B cell (primary cell): Measurements from ENCODE around the gene MOB3B. TPM values are rescaled to one million over a fixed set of nuclear protein-coding genes. Genes with fewer than 3 reads are reported as not detected.

ENCODE experiments used
- ATAC-seq: fragments of 200-7000 bp; cut with Tn5 transposase; one replicate; pipeline ENCODE4 v1.10.0; 2021; ENCODE audit warnings: low read depth, mild to moderate bottlenecking, moderate number of reproducible peaks, moderate library complexity
- CTCF ChIA-PET: fragments of 350-600 bp; sonication (Branson Sonifier 250); formaldehyde crosslinking; loops from one replicate; lab custom pipeline; 2021; ENCODE audit warnings: antibody characterized with exemption, inconsistent platforms; lab: Charles Lee
- POLR2A ChIA-PET: fragments of 350-600 bp; sonication (Branson Sonifier 250); formaldehyde crosslinking; loops from one replicate; lab custom pipeline; 2021; ENCODE audit warnings: antibody characterized with exemption; lab: Charles Lee
- DNase-seq: peaks from one replicate; pipeline ENCODE4 v3.0.0; 2013
- H2AFZ ChIP-seq: 2 replicates; pipeline ENCODE4 v1.6.1; 2012; ENCODE audit warnings: mild to moderate bottlenecking, low read depth, low read length; ENCODE audit not compliant: insufficient read depth, poor library complexity, severe bottlenecking
- H3K27ac ChIP-seq, 2 donors: 1 replicate in 1 of 2; 2 replicates in 1 of 2; pipeline ENCODE4 v1.5.1; 2012 to 2013; ENCODE audit warnings: low read length in 2 of 2, mild to moderate bottlenecking in 2 of 2, moderate library complexity in 1 of 2
- H3K27me3 ChIP-seq, 4 experiments: fragments of 200-600 bp in 1 of 4; sonication (generic) in 1 of 4; replicated peaks in 1 of 4; 1 replicate in 2 of 4; 2 replicates in 2 of 4; pipeline versions ENCODE4 v1.6.1 to v1.7.0; 2013 to 2016; ENCODE audit warnings: low read length in 3 of 4, mild to moderate bottlenecking in 2 of 4, mixed read lengths in 1 of 4, moderate library complexity in 1 of 4; ENCODE audit not compliant: insufficient read depth in 4 of 4, control insufficient read depth in 3 of 4; ENCODE audit errors: control extremely low read depth in 1 of 4
- H3K36me3 ChIP-seq, 2 experiments: replicated peaks in 1 of 2; 1 replicate in 1 of 2; 2 replicates in 1 of 2; pipeline versions ENCODE4 v1.6.1 to v1.7.1; 2013; ENCODE audit warnings: low read length in 1 of 2; ENCODE audit not compliant: insufficient read depth in 2 of 2, control insufficient read depth in 1 of 2; ENCODE audit errors: control extremely low read depth in 1 of 2, extremely low read depth in 1 of 2
- H3K4me1 ChIP-seq, 2 donors: fragments of 200-600 bp in 1 of 2; sonication (generic) in 1 of 2; 1 replicate in 1 of 2; 2 replicates in 1 of 2; pipeline versions ENCODE4 v1.5.1 to v1.6.1; 2013 to 2017; ENCODE audit warnings: low read length in 2 of 2; ENCODE audit not compliant: control insufficient read depth in 2 of 2, insufficient read depth in 2 of 2
- H3K4me2 ChIP-seq: replicated peaks from 2 replicates; pipeline ENCODE3; 2012; ENCODE audit warnings: mild to moderate bottlenecking, low read depth, low read length; ENCODE audit not compliant: poor library complexity, severe bottlenecking
- H3K4me3 ChIP-seq, 5 experiments: fragments of 200-600 bp in 1 of 5; sonication (generic) in 1 of 5; 1 replicate in 3 of 5; 2 replicates in 2 of 5; pipeline versions ENCODE4 v1.5.1 to v1.7.0; 2011 to 2016; ENCODE audit warnings: low read length in 4 of 5, mild to moderate bottlenecking in 4 of 5, low read depth in 2 of 5, control low read depth in 1 of 5, moderate library complexity in 1 of 5; ENCODE audit not compliant: insufficient read depth in 1 of 5; ENCODE audit errors: control extremely low read depth in 1 of 5, extremely low read depth in 1 of 5
- H3K79me2 ChIP-seq: fragments of 200-600 bp; sonication (generic); one replicate; pipeline ENCODE4 v1.6.0; 2016; ENCODE audit warnings: low read length; ENCODE audit not compliant: control insufficient read depth, insufficient read depth
- H3K9ac ChIP-seq: fragments of 200-600 bp; sonication (generic); 2 replicates; pipeline ENCODE4 v1.6.1; 2017; ENCODE audit warnings: mild to moderate bottlenecking, low read length, moderate library complexity
- H3K9me3 ChIP-seq, 3 donors: one replicate each; pipeline versions ENCODE4 v1.6.1 to v1.7.1; 2013; ENCODE audit warnings: low read length in 2 of 3; ENCODE audit not compliant: control insufficient read depth in 2 of 3, insufficient read depth in 1 of 3; ENCODE audit errors: control extremely low read depth in 1 of 3
- H4K20me1 ChIP-seq: 2 replicates; pipeline ENCODE4 v1.6.0; 2012; ENCODE audit warnings: mild to moderate bottlenecking, low read length; ENCODE audit not compliant: insufficient read depth, control insufficient read depth, poor library complexity, severe bottlenecking
- H3K27ac Mint-ChIP-seq: one replicate; pipeline ENCODE4 v1.8.0; 2021; ENCODE audit warnings: mixed read lengths
- H3K27me3 Mint-ChIP-seq: one replicate; pipeline ENCODE4 v1.8.0; 2021; ENCODE audit warnings: mixed read lengths
- H3K4me1 Mint-ChIP-seq: one replicate; pipeline ENCODE4 v1.8.0; 2021; ENCODE audit warnings: mixed read lengths
- H3K4me3 Mint-ChIP-seq: one replicate; pipeline ENCODE4 v1.8.0; 2021; ENCODE audit warnings: mixed read lengths
- H3K9me3 Mint-ChIP-seq: one replicate; pipeline ENCODE4 v1.8.0; 2022; ENCODE audit warnings: mixed read lengths; ENCODE audit not compliant: insufficient read depth
- EZH2 ChIP-seq: IDR thresholded peaks from 2 replicates; pipeline ENCODE4 v1.6.1; 2012; ENCODE audit warnings: borderline replicate concordance, low read depth, mild to moderate bottlenecking, moderate library complexity, low read length; ENCODE audit not compliant: insufficient read depth, poor library complexity, severe bottlenecking
- WGBS: methylation state at CpG from one replicate; pipeline ENCODE4 v1.1.5; 2013; ENCODE audit warnings: missing lambda C conversion rate; ENCODE audit not compliant: insufficient coverage; 5-methylcytosine and 5-hydroxymethylcytosine counted together
- intact Hi-C: fragments of 100-400 bp; cut with micrococcal nuclease; formaldehyde crosslinking; loops from one replicate; pipeline ENCODE4 v1.10.0; 2022
- polyA plus RNA-seq: library from polyadenylated mRNA; depleted of rRNA; stranded (reverse); fragments of >200 nt; gene quantifications from 2 replicates; pipeline ENCODE4 v1.2.3, GENCODE V29; 2012
- total RNA-seq, 2 donors: library from RNA; stranded (reverse); fragments of 120-200 nt in 1 of 2; gene quantifications; 1 replicate in 1 of 2; 2 replicates in 1 of 2; pipeline versions ENCODE4 v1.2.3 to v1.2.4, GENCODE V29; 2013 to 2022
- TF ChIP-seq, protein P1 (sequence below): fragments of 200-600 bp; IDR thresholded peaks from one replicate; pipeline ENCODE4 v1.8.0; 2022; ENCODE audit warnings: antibody characterized with exemption, mild to moderate bottlenecking

MOB3B gene
- total and polyA plus RNA-seq, 2 donors (not counting 1 experiment from before 2014, with no cell fraction given) = 7.3 to 7.9 TPM

DNA sequence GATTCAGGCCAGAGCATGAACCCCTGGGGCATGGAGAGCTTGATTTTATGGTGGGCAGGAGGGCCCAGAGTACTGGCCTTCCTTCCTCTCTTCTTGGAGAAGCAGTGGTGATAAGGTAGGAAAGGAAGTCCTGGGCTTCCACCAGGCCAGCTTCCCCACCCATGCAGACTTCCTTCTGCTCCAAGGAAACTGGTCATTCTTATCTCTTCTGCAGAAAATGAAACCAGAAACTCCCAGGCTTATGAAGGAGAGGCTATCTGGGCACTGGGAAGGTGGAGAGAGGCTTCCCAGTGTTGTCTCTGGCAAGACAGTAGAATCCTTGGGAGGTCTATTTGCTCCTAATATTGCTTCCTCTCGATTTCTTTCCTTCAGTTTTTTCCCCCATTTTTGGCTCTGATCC lies 122.1 kb downstream of the MOB3B start:
- Histone ChIP-seq H3K79me2 (peaks cover 91% of the 10 kb centered on the region), H3K4me1 (no peaks in the 10 kb centered on the region), H3K36me3 (peaks cover 0 to 3% of the 10 kb centered on the region in 2 experiments), H3K27me3 (no peaks in the 10 kb centered on the region), H3K27ac (no peak overlapping the region), H3K4me2 (no peak overlapping the region), H3K4me3 (no peak overlapping the region), H3K9ac (no peak overlapping the region), H4K20me1 (no peaks in the 10 kb centered on the region), H2AFZ (no peak overlapping the region), H3K9me3 (no peaks in the 10 kb centered on the region)
- 89% methylated on average over 1 of the region's 1 CpG for WGBS
- no peaks in the 10 kb centered on the region for H3K9me3 Mint-ChIP-seq
- H3K4me1 Mint-ChIP-seq = peaks cover 33% of the 10 kb centered on the region
- DNase-seq (no peak), ATAC-seq (no peak)
- H3K27ac Mint-ChIP-seq = no peak overlapping the region
- intact Hi-C loops = no loop called here
- H3K4me3 Mint-ChIP-seq = no peak overlapping the region
- CTCF ChIA-PET = interaction anchor here (0.7 kb wide), 1 partner anchor 80 kb away, joined by 3 read pairs; no protein-coding TSS in a partner anchor
- POLR2A ChIA-PET = no interaction called here
- no peaks in the 10 kb centered on the region for H3K27me3 Mint-ChIP-seq
- no peak for TF ChIP-seq EZH2
- TF ChIP-seq, protein P1, sequence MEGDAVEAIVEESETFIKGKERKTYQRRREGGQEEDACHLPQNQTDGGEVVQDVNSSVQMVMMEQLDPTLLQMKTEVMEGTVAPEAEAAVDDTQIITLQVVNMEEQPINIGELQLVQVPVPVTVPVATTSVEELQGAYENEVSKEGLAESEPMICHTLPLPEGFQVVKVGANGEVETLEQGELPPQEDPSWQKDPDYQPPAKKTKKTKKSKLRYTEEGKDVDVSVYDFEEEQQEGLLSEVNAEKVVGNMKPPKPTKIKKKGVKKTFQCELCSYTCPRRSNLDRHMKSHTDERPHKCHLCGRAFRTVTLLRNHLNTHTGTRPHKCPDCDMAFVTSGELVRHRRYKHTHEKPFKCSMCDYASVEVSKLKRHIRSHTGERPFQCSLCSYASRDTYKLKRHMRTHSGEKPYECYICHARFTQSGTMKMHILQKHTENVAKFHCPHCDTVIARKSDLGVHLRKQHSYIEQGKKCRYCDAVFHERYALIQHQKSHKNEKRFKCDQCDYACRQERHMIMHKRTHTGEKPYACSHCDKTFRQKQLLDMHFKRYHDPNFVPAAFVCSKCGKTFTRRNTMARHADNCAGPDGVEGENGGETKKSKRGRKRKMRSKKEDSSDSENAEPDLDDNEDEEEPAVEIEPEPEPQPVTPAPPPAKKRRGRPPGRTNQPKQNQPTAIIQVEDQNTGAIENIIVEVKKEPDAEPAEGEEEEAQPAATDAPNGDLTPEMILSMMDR = no peak

DNA sequence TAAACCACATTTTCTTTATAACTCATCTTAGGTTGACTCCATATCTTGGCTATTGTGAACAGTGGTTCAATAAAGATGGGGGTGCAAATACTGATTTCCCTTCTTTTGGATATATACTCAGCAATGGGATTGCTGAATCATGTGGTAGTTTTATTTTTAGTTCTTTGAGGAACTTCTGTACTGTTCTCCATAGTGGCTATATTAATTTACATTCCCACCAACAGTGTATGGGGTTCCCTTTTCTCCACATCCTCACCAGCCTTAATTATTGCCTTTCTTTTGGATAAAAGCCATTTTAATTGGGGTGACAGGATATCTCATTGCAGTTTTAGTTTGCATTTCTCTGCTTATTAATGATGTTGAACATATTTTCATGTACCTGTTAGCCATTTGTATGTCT lies 125.0 kb downstream of the MOB3B start:
- intact Hi-C loops = no loop called here

More for the DNA sequence above, 125.0 kb downstream of the MOB3B start:
- TF ChIP-seq, protein P1 = no peak
- no peak for TF ChIP-seq EZH2
- H3K9me3 Mint-ChIP-seq = no peaks in the 10 kb centered on the region
- no peak overlapping the region for H2AFZ ChIP-seq
- H3K9me3 ChIP-seq = no peaks in the 10 kb centered on the region
- H3K79me2 ChIP-seq = peaks cover 87% of the 10 kb centered on the region
- no peak overlapping the region for H3K4me2 ChIP-seq
- no peak overlapping the region for H3K27ac Mint-ChIP-seq
- DNase-seq = no peak
- no peak overlapping the region for H3K4me3 ChIP-seq
- H3K4me1 Mint-ChIP-seq = peaks cover 53% of the 10 kb centered on the region
- no peaks in the 10 kb centered on the region for H3K27me3 ChIP-seq
- peaks cover 0 to 3% of the 10 kb centered on the region in 2 experiments for H3K36me3 ChIP-seq
- POLR2A ChIA-PET = interaction anchor here (0.6 kb wide), 1 partner anchor 9 kb away, joined by 5 read pairs; no protein-coding TSS in a partner anchor
- CTCF ChIA-PET = interaction anchor here (2.3 kb wide), 1 partner anchor 125 kb away, joined by 7 read pairs; the partner anchor contains the start of gene MOB3B
- peaks cover 14 to 21% of the 10 kb centered on the region in 2 donors for H3K4me1 ChIP-seq
- H3K9ac ChIP-seq = no peak overlapping the region
- H4K20me1 ChIP-seq = no peaks in the 10 kb centered on the region
- no peaks in the 10 kb centered on the region for H3K27me3 Mint-ChIP-seq
- no peak overlapping the region for H3K4me3 Mint-ChIP-seq
- ATAC-seq = no peak
- H3K27ac ChIP-seq = no peak overlapping the region
